GM12891 (cell line): ENCODE data around the gene YOD1.

Experiments used
- POLR2A ChIP-seq: IDR thresholded peaks from 2 replicates; pipeline ENCODE4 v1.6.1; 2011; ENCODE audit warnings: low read depth, low read length, control low read depth
- POLR2AphosphoS5 ChIP-seq: IDR thresholded peaks from 2 replicates; pipeline ENCODE4 v1.6.1; 2011; ENCODE audit warnings: low read depth, low read length, control low read depth
- SPI1 ChIP-seq: IDR thresholded peaks from 2 replicates; pipeline ENCODE4 v1.6.1; 2011; ENCODE audit warnings: low read depth, low read length, control low read depth

DNA sequence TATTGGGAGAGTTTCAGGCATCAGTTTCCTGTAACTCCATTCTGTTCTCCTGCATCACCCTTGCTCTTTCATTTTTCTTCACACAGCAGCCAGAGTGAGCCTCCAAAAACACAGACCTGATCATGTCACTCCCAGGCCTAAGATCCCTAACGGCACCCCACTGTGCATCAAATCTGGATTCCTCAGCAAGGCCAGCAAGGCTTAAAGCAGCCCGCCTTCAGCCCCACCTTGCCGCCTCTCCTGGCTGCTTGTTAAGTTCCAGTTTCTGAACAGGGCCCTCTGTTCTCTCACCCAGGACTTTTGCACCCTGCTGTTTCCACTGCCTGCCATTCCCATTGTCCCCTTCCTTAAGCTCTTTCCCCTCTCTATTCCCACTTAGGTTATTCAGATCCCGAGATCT is 47.8 kb downstream of the YOD1 start:
- no peak for TF ChIP-seq POLR2A
- no peak for TF ChIP-seq POLR2AphosphoS5
- TF ChIP-seq SPI1: no peak
